Nephron progenitor cell (in vitro differentiated cells): ENCODE results near the gene FAIM2.
A peak's percentile ranks its signal among the peaks of the same experiment; 100 is the strongest.

Experiments
- DNase-seq: peaks from one replicate; pipeline ENCODE4 v3.0.0; 2021
- H3K27ac Mint-ChIP-seq: 2 replicates; pipeline ENCODE4 v1.8.0; 2021; ENCODE audit warnings: mild to moderate bottlenecking, moderate library complexity, mixed read lengths
- H3K27me3 Mint-ChIP-seq: 2 replicates; pipeline ENCODE4 v1.8.0; 2021; ENCODE audit warnings: mild to moderate bottlenecking, low read depth, mixed read lengths; ENCODE audit not compliant: poor library complexity
- H3K36me3 Mint-ChIP-seq: 2 replicates; pipeline ENCODE4 v1.8.0; 2021; ENCODE audit warnings: low read depth, mixed read lengths
- H3K4me1 Mint-ChIP-seq: 2 replicates; pipeline ENCODE4 v1.8.0; 2021; ENCODE audit warnings: mixed read lengths
- H3K4me3 Mint-ChIP-seq: 2 replicates; pipeline ENCODE4 v1.8.0; 2021; ENCODE audit warnings: mild to moderate bottlenecking, moderate library complexity, mixed read lengths
- H3K9me3 Mint-ChIP-seq: 2 replicates; pipeline ENCODE4 v1.8.0; 2021; ENCODE audit warnings: mild to moderate bottlenecking, moderate library complexity, mixed read lengths
- CTCF ChIP-seq: fragments of 200-600 bp; sonication (generic); IDR thresholded peaks from 2 replicates; pipeline ENCODE4 v1.5.0; 2021; ENCODE audit warnings: antibody characterized with exemption

FAIM2 gene

GRCh38 chr12:49887091-49887490 is 16.6 kb downstream of the FAIM2 start:
- Mint-ChIP-seq H3K4me1 (peaks cover 77% of the 10 kb centered on the region), H3K27ac (no peak overlapping the region), H3K9me3 (no peaks in the 10 kb centered on the region), H3K36me3 (no peaks in the 10 kb centered on the region), H3K4me3 (no peak overlapping the region), H3K27me3 (peaks cover 13% of the 10 kb centered on the region)
- no peak for TF ChIP-seq CTCF
- DNase-seq, result no peak

GRCh38 chr12:49885663-49886461 is 17.8 kb downstream of the FAIM2 start:
- peaks cover 72% of the 10 kb centered on the region for H3K4me1 Mint-ChIP-seq
- peaks cover 11% of the 10 kb centered on the region for H3K27me3 Mint-ChIP-seq
- TF ChIP-seq CTCF, result no peak
- DNase-seq, result no peak
- H3K27ac Mint-ChIP-seq, result no peak overlapping the region
- H3K4me3 Mint-ChIP-seq, result no peak overlapping the region
- H3K9me3 Mint-ChIP-seq, result no peaks in the 10 kb centered on the region
- no peaks in the 10 kb centered on the region for H3K36me3 Mint-ChIP-seq

- Mint-ChIP-seq H3K36me3 (no peaks in the 10 kb centered on the region), H3K27ac (no peak overlapping the region), H3K4me3 (peak overlapping the region; percentile 6), H3K4me1 (peaks cover 71% of the 10 kb centered on the region), H3K27me3 (peaks cover 6% of the 10 kb centered on the region), H3K9me3 (no peaks in the 10 kb centered on the region)
- peak; percentile 34 for DNase-seq
- no peak for TF ChIP-seq CTCF
Measured at GRCh38 chr12:49885118-49885517, 18.6 kb downstream of the FAIM2 start.

- Mint-ChIP-seq H3K9me3 (peaks cover 18% of the 10 kb centered on the region), H3K4me3 (no peak overlapping the region), H3K36me3 (no peaks in the 10 kb centered on the region)
Measured at GRCh38 chr12:49882851-49883464, 20.7 kb downstream of the FAIM2 start.

GRCh38 chr12:49882248-49882850 is 21.4 kb downstream of the FAIM2 start:
- no peak overlapping the region for H3K27ac Mint-ChIP-seq
- no peaks in the 10 kb centered on the region for H3K36me3 Mint-ChIP-seq
- peaks cover 6% of the 10 kb centered on the region for H3K27me3 Mint-ChIP-seq
- peaks cover 20% of the 10 kb centered on the region for H3K9me3 Mint-ChIP-seq
- H3K4me3 Mint-ChIP-seq, result no peak overlapping the region
- H3K4me1 Mint-ChIP-seq, result peaks cover 61% of the 10 kb centered on the region
- TF ChIP-seq CTCF, result no peak
- DNase-seq, result no peak

More at GRCh38 chr12:49882851-49883464, 20.7 kb downstream of the FAIM2 start:
- peaks cover 67% of the 10 kb centered on the region for H3K4me1 Mint-ChIP-seq
- DNase-seq, result peak; percentile 41
- no peak overlapping the region for H3K27ac Mint-ChIP-seq
- TF ChIP-seq CTCF, result no peak
- H3K27me3 Mint-ChIP-seq, result peaks cover 6% of the 10 kb centered on the region
